ENCODE data around the gene CEP128.

CEP128 gene

GRCh38 chr14:80768646-80769045 is 172.9 kb downstream of the CEP128 start:
- H3K4me3 ChIP-seq (ENCODE audit: low read depth, low read length) = no peak overlapping the region
- no peaks in the 10 kb centered on the region for H3K36me3 ChIP-seq (replicated peaks)
- in situ Hi-C loops (cut with HindIII; ENCODE audit: low pct_ligation_motif_present, low sequenced_read_pairs) = no loop called here
- H3K27ac ChIP-seq = no peak overlapping the region
- H3K27me3 ChIP-seq (replicated peaks) = no peaks in the 10 kb centered on the region
- no peak for TF ChIP-seq CTCF (IDR thresholded peaks at IDR 0.05; ENCODE audit: low read depth, low read length, missing control alignments)
- no peak for DNase-seq

- in situ Hi-C loops (cut with HindIII; ENCODE audit: low pct_ligation_motif_present, low sequenced_read_pairs) = no loop called here
- no peak for TF ChIP-seq CTCF (IDR thresholded peaks at IDR 0.05; ENCODE audit: low read depth, low read length, missing control alignments)
- Histone ChIP-seq H3K27ac (no peak overlapping the region), H3K36me3 (replicated peaks) (no peaks in the 10 kb centered on the region), H3K27me3 (replicated peaks) (no peaks in the 10 kb centered on the region), H3K4me3 (ENCODE audit: low read depth, low read length) (no peak overlapping the region)
- no peak for DNase-seq
These were observed 176.5 kb downstream of the CEP128 start for GRCh38 chr14:80764921-80765507.

- DNase-seq = no peak
- in situ Hi-C loops (cut with HindIII; ENCODE audit: low pct_ligation_motif_present, low sequenced_read_pairs) = no loop called here
- H3K36me3 ChIP-seq (replicated peaks) = no peaks in the 10 kb centered on the region
- H3K27ac ChIP-seq = no peak overlapping the region
- no peak overlapping the region for H3K4me3 ChIP-seq (ENCODE audit: low read depth, low read length)
- TF ChIP-seq CTCF (IDR thresholded peaks at IDR 0.05; ENCODE audit: low read depth, low read length, missing control alignments) = no peak
- H3K27me3 ChIP-seq (replicated peaks) = no peaks in the 10 kb centered on the region
These were observed 177.0 kb downstream of the CEP128 start for GRCh38 chr14:80764496-80764895.

- Histone ChIP-seq H3K4me3 (ENCODE audit: low read depth, low read length) (no peak overlapping the region), H3K27me3 (replicated peaks) (no peaks in the 10 kb centered on the region), H3K36me3 (replicated peaks) (no peaks in the 10 kb centered on the region), H3K27ac (no peak overlapping the region)
- no peak for TF ChIP-seq CTCF (IDR thresholded peaks at IDR 0.05; ENCODE audit: low read depth, low read length, missing control alignments)
- in situ Hi-C loops (cut with HindIII; ENCODE audit: low pct_ligation_motif_present, low sequenced_read_pairs) = no loop called here
- no peak for DNase-seq
These were observed 178.8 kb downstream of the CEP128 start for GRCh38 chr14:80762641-80763228.

- H3K27ac ChIP-seq = no peak overlapping the region
- no peak for TF ChIP-seq CTCF (IDR thresholded peaks at IDR 0.05; ENCODE audit: low read depth, low read length, missing control alignments)
These were observed 186.8 kb downstream of the CEP128 start for GRCh38 chr14:80754696-80755095.

GRCh38 chr14:80751285-80751684 is 190.3 kb downstream of the CEP128 start:
- in situ Hi-C loops (cut with HindIII; ENCODE audit: low pct_ligation_motif_present, low sequenced_read_pairs) = no loop called here
- Histone ChIP-seq H3K36me3 (replicated peaks) (no peaks in the 10 kb centered on the region), H3K27ac (no peak overlapping the region), H3K4me3 (ENCODE audit: low read depth, low read length) (no peak overlapping the region), H3K27me3 (replicated peaks) (no peaks in the 10 kb centered on the region)
- no peak for TF ChIP-seq CTCF (IDR thresholded peaks at IDR 0.05; ENCODE audit: low read depth, low read length, missing control alignments)
- no peak for DNase-seq

More at GRCh38 chr14:80754696-80755095, 186.8 kb downstream of the CEP128 start:
- Histone ChIP-seq H3K36me3 (replicated peaks) (no peaks in the 10 kb centered on the region), H3K4me3 (ENCODE audit: low read depth, low read length) (no peak overlapping the region), H3K27me3 (replicated peaks) (no peaks in the 10 kb centered on the region)
- in situ Hi-C loops (cut with HindIII; ENCODE audit: low pct_ligation_motif_present, low sequenced_read_pairs) = no loop called here
- DNase-seq = no peak

All from brain microvascular endothelial cell (primary cell).